Stimulated activated CD4-positive, alpha-beta T cell treated with anti-CD3 and anti-CD28 coated beads, Interleukin-12 subunit alpha, Interleukin-12 subunit beta, amount 100 ng/mL, for 48 hours (primary cell): Measurements from ENCODE around the gene NOSIP.
A peak's percentile ranks its signal among the peaks of the same experiment; 100 is the strongest.

Experiments
- DNase-seq, 3 donors: peaks; one replicate each; pipeline ENCODE4 v3.0.0-alpha.2; 2020; ENCODE audit warnings: low read depth in 2 of 3, low spot score in 1 of 3

The NOSIP gene

GRCh38 chr19:49549045-49549444 is 31.3 kb downstream of the NOSIP start:
- DNase-seq, result no peak

DNA sequence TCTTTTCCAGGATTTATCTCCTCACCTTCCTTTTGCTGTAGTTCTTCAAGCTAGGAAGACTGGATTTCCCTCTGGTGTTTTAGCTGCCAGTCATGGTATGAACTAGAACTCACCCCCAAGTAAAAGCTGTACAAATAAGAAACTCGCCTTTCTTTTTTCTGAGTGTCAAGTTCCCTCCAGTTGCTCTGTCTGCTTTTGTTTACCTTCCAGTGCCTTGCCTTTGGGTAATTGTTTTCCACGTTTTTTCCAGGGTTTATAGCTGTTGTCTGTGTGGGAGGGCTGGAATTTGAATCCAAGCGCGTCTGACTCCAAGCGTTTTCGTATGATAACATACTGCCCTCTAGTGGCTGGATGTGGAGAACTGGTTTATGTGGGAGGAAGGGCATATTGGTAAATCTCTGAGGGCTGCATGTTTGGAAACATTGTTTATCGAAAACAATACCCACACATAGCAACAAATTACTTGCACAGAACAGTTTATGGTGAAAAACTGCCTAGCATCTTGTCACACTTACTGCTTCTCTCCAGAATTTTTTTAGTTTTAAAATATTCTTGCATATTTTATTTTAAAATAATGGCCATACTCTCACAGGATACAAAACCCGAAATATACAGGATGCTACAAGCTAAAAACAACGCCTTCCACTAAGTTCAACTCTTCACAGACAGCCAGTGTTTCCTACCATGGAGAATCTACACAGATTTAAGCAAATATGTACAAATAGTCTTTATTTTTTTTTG is 33.4 kb downstream of the NOSIP start:
- DNase-seq, result peak in 2 of 3 donors; percentile 49 to 78

DNA sequence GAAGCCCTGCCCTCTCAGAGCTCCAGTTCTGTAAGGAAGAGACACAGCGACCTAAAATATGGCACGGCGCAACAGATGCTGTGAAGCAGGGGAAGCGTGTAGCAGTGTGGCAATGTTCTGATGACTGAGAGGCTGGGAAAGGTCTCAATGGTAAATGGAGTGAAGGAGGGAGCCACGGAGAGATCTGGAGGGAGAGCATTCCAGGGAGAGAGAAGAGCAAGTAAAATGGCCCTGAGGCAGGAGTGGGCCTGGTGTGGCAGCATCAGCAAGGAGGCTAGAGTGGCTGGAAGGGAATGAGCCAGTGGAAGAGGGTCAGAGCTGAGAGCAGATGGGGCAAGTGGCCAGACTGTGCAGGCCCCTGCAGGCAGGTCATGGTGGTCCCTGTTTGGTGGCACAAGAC is 36.2 kb downstream of the NOSIP start:
- no peak for DNase-seq

- no peak for DNase-seq
These were observed 37.3 kb downstream of the NOSIP start for GRCh38 chr19:49543032-49543431.

DNA sequence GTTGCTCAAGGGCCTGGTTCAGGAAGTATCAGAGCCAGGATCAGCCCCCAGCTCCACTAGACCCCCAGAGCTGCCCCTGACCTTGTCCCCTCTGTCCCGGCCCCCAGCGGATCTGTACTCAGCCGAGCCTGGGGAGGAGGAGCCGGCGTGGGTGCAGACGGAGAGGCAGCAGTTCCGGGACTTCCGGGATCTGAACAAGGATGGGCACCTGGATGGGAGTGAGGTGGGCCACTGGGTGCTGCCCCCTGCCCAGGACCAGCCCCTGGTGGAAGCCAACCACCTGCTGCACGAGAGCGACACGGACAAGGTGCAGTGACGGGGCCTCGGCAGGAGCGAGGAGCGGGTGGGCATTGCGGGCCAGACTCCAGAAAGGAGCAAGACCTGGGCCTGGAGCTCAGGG is 37.9 kb downstream of the NOSIP start:
- DNase-seq, result no peak

DNA sequence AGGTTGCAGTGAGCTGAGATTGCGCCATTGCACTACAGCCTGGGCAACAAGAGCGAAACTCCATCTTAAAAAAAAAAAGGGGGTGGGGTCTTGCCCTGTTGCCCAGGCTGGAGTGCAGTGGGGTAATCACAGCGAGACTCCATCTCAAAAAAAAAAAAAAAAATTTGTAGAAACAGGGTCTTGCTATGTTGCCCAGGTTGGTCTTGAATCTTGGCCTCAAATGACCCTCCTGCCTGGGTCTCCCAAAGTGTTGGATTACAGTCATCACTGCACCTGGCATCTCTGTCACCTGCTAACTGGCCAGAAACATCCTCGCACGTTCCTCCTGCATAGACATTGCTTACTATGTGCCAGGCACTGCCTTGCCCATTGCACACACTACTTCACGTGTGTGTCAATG is 38.4 kb downstream of the NOSIP start:
- no peak for DNase-seq

- DNase-seq, result no peak
These were observed 41.0 kb downstream of the NOSIP start for GRCh38 chr19:49539192-49539952.

DNA sequence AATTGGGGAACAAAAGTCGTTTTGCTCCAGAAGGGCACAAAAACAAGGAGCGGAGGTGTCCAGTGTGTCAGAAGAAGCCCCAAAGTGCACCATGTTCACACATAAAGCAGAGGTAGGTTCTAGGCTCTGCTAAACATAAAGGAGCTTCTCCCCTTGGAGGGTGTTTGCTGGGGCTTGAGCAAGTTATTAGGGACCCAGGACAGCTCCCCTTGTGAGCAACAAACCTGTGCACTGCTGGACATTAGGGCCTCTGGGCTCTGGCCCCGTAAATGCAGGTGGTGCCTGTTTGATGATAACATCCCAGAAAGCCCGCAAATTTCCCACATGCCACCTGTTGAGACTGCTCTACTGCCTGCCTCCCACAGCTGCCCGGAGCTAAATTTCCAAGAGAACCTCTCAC is 41.7 kb downstream of the NOSIP start:
- no peak for DNase-seq

DNA sequence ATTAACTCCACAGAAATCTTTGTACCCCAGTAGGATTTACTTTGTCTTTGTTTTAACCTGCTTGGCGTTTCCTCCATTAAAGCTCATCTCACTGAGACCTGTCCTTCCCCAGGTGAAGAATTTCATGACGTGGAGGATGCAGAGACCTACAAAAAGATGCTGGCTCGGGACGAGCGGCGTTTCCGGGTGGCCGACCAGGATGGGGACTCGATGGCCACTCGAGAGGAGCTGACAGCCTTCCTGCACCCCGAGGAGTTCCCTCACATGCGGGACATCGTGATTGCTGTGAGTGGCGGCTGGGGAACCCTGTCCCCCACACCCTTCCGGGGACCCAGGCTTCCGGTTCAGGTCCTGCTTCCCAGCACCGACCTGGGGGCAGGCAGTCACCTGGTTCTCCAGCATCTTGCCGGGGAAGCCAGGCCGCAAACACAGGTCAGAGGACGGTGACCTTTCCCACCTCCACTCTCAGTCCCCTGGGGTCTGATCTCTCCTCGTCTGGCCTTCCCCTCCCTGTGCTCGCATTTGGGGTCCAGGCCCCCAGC is 43.4 kb downstream of the NOSIP start:
- no peak for DNase-seq

GRCh38 chr19:49534632-49535385 is 45.5 kb downstream of the NOSIP start:
- no peak for DNase-seq

- peak; percentile 50 to 82 (median 75) for DNase-seq
These were observed 46.5 kb downstream of the NOSIP start for GRCh38 chr19:49533551-49534488.

DNA sequence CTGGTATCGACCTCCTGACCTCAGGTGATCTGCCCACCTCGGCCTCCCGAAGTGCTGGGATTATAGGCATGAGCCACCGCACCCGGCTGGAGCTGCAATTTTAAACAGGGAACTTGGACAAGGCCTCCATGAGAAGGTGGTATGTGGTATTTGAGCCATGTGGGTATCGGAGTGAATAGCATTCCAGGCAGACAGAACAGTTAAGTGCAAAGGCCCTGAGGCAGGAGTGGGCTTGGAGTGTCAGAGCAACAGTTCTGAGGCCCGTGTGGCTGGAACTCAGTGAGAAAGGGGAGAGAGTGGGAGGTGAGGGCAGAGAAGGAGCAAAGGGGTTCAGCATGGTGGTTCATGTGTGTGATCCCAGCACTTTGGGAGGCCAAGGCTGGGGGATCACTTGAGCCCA is 49.6 kb downstream of the NOSIP start:
- no peak for DNase-seq

- no peak for DNase-seq
These were observed 52.1 kb downstream of the NOSIP start for GRCh38 chr19:49528211-49528771.

- no peak for DNase-seq
These were observed 55.4 kb downstream of the NOSIP start for GRCh38 chr19:49524812-49525455.

DNA sequence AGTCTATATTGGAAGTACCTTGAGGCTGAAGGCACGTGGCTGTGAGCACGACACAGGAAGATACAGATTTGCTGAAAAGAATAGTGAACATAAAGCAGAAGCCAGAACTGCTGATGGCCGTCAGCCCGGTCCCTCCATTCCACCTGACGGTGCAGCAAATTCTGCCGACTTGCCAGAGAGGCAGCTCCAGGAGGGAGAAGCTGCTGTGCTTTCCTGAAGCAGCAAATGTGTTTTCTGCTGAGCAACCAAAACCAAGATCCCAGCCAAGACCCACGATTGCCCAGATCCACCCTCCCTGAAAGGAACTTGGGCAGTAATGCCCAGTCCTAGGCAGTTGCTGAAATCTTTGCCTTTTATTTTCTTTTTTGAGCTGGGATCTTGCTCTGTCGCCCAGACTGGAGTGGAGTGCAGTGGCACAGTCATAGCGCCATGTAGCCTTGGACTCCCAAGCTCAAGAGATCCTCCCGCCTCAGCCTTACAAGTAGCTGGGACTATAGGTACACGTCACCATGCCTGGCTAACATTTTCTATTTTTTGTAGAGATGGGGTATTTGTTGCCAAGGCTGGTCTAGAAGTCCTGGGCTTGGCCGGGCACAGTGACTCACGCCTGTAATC is 59.5 kb downstream of the NOSIP start:
- no peak for DNase-seq

- DNase-seq, result no peak
These were observed 62.3 kb downstream of the NOSIP start for GRCh38 chr19:49518033-49518432.

GRCh38 chr19:49515767-49516166 is 64.6 kb downstream of the NOSIP start:
- DNase-seq, result no peak

GRCh38 chr19:49514151-49514550 is 66.2 kb downstream of the NOSIP start:
- no peak for DNase-seq

GRCh38 chr19:49513746-49514118 is 66.6 kb downstream of the NOSIP start:
- no peak for DNase-seq
